Transverse colon (tissue), 4 donors: ENCODE measurements around the gene PADI4. TPM values are rescaled to one million over a fixed set of nuclear protein-coding genes. Genes with fewer than 3 reads are reported as not detected.

Experiments used
- DNase-seq: peaks from one replicate; pipeline ENCODE4 v3.0.0-alpha.2; 2019
- H3K27ac ChIP-seq, 4 donors: fragments of 200-600 bp; sonication (generic); 2 replicates each; pipeline ENCODE4 v1.5.1; 2016 to 2018; ENCODE audit warnings: inconsistent platforms in 4 of 4
- H3K27me3 ChIP-seq: fragments of 200-600 bp; sonication (generic); 2 replicates; pipeline ENCODE4 v1.5.1; 2017; ENCODE audit warnings: inconsistent platforms
- H3K36me3 ChIP-seq, 4 donors: fragments of 200-600 bp; sonication (generic); 2 replicates each; pipeline ENCODE4 v1.5.1; 2017 to 2019; ENCODE audit warnings: inconsistent platforms in 4 of 4
- H3K4me1 ChIP-seq, 4 donors: fragments of 200-600 bp; sonication (generic); 2 replicates each; pipeline ENCODE4 v1.5.1; 2017 to 2020; ENCODE audit warnings: inconsistent platforms in 4 of 4
- H3K4me3 ChIP-seq, 4 donors: fragments of 200-600 bp; sonication (generic); 1 replicate in 1 of 4; 2 replicates in 3 of 4; pipeline versions ENCODE4 v1.5.1 to v1.6.1; 2017 to 2019; ENCODE audit warnings: inconsistent platforms in 4 of 4
- H3K9me3 ChIP-seq, 2 donors: fragments of 200-600 bp; sonication (generic); 2 replicates each; pipeline ENCODE4 v1.5.1; 2017 to 2019; ENCODE audit warnings: inconsistent platforms in 2 of 2
- EP300 ChIP-seq: sonication (generic); formaldehyde crosslinking; IDR thresholded peaks from one replicate; pipeline ENCODE4 v1.6.1; 2017; ENCODE audit warnings: antibody characterized with exemption, low read depth
- POLR2A ChIP-seq: fragments of 450-650 bp; IDR thresholded peaks from one replicate; pipeline ENCODE4 v1.6.1; 2016; ENCODE audit warnings: antibody characterized with exemption, mild to moderate bottlenecking, moderate library complexity
- POLR2AphosphoS5 ChIP-seq, 3 donors: sonication (generic); formaldehyde crosslinking; IDR thresholded peaks; one replicate each; pipeline ENCODE4 v1.6.1; 2016; ENCODE audit warnings: antibody characterized with exemption in 3 of 3
- WGBS, 2 donors: methylation state at CpG; one replicate each; pipeline ENCODE4 v1.1.5; 2018; ENCODE audit warnings: low coverage in 1 of 2; 5-methylcytosine and 5-hydroxymethylcytosine counted together
- in situ Hi-C, 4 donors: fragments of 200-750 bp; cut with MboI; loops; one replicate each; pipeline versions ENCODE4 v1.15.0 to v1.15.1; 2017; ENCODE audit warnings: low sequenced_read_pairs in 3 of 4, low pct_ligation_motif_present in 1 of 4, low pct_unique_long_range_greater_than_20kb in 1 of 4
- intact Hi-C: fragments of 100-400 bp; cut with DNase I; formaldehyde crosslinking; loops from one replicate; pipeline ENCODE4 v1.15.1; 2023; ENCODE audit warnings: low total_unique reads
- small RNA-seq, 4 donors: library from RNA; depleted of rRNA; stranded (forward); fragments of <200 nt; gene quantifications; one replicate each; pipeline ENCODE3, GENCODE V24; 2016
- total RNA-seq, 4 donors: library from RNA; depleted of rRNA; stranded (reverse); fragments of >200 nt; gene quantifications; one replicate each; pipeline ENCODE4 v1.1.0, GENCODE V29; 2016
- TF ChIP-seq, protein P1 (sequence below), 5 experiments: fragments of 200-600 bp in 3 of 5; fragments of 450-650 bp in 2 of 5; sonication (generic) in 3 of 5; IDR thresholded peaks; 1 replicate in 2 of 5; 2 replicates in 3 of 5; pipeline ENCODE4 v1.5.1; 2016 to 2017; ENCODE audit warnings: antibody characterized with exemption in 5 of 5, inconsistent platforms in 3 of 5, mild to moderate bottlenecking in 2 of 5, moderate library complexity in 1 of 5

The PADI4 gene
- total RNA-seq, 4 donors from 2014 or later: not detected

DNA sequence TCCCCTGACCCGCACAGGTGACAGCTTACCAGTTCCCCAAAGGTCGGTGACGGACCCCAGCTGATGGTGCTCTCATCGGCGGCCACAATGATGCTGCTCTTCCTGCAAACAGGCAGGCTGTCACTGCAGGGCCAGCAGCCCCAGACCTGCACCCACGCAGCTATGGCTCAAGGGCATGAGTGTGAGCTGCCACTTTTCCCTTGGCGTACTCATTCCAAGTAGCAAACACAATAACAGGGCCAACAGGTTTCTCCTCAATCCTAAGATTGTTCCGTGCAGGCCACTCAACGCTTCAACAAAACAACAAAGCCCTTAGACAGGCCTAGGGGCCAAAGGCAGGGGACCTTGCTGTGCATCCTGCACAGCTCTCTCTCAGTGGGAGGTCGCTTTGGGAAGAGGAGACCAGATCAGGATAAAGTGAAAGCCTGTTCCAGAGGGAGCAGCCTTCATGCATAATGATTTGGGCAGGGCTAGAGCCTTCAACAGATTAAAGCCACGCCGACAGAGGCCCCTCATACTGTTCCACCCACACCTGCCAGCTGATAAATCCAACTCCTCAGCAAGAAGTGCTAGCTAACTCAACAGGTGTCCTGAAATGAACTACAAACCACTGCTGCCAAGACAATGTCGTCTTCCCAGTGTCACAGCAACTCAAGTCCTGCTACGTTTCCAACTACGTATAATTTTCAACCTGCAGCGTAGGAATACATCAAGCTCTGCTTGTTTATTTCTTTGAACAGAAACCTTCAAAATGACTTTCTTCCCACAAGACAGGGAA lies 104.3 kb downstream of the PADI4 start:
- Histone ChIP-seq H3K36me3 (peaks cover 0 to 68% (median 31%) of the 10 kb centered on the region in 4 donors), H3K27ac (no peak overlapping the region), H3K27me3 (no peaks in the 10 kb centered on the region), H3K4me1 (no peaks in the 10 kb centered on the region), H3K9me3 (no peaks in the 10 kb centered on the region), H3K4me3 (no peak overlapping the region)
- intact Hi-C loops: no loop called here
- WGBS, 2 donors: 87 to 89% methylated on average over 4 to 16 of the region's 16 CpGs
- in situ Hi-C loops: no loop called here
- TF ChIP-seq POLR2AphosphoS5 (IDR thresholded peaks at IDR 0.05): no peak
- no peak for TF ChIP-seq POLR2A
- TF ChIP-seq, protein P1, sequence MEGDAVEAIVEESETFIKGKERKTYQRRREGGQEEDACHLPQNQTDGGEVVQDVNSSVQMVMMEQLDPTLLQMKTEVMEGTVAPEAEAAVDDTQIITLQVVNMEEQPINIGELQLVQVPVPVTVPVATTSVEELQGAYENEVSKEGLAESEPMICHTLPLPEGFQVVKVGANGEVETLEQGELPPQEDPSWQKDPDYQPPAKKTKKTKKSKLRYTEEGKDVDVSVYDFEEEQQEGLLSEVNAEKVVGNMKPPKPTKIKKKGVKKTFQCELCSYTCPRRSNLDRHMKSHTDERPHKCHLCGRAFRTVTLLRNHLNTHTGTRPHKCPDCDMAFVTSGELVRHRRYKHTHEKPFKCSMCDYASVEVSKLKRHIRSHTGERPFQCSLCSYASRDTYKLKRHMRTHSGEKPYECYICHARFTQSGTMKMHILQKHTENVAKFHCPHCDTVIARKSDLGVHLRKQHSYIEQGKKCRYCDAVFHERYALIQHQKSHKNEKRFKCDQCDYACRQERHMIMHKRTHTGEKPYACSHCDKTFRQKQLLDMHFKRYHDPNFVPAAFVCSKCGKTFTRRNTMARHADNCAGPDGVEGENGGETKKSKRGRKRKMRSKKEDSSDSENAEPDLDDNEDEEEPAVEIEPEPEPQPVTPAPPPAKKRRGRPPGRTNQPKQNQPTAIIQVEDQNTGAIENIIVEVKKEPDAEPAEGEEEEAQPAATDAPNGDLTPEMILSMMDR (IDR thresholded peaks at IDR 0.05): no peak
- no peak for TF ChIP-seq EP300
- DNase-seq: no peak

Small RNA genes lying within 50 kb of the gene (small RNA-seq; reads per million reads assigned to genes)
- 0 reads per million in 4 donors for gene MIR3972

Other genes with a start within 250 kb of the PADI4 start
- gene PADI2, start 188.7 kb upstream of the PADI4 start, total RNA-seq: 100 to 1,000 TPM; 143 to 285 (median 238) TPM
- under 1 TPM in 1 of 4 donors, not detected in 3; 0.14 TPM for gene PADI1, start 103.1 kb upstream of the PADI4 start, total RNA-seq
- not detected for gene PADI3, start 59.1 kb upstream of the PADI4 start, total RNA-seq
- gene PADI6, start 64.0 kb downstream of the PADI4 start, total RNA-seq: not detected
- gene RCC2, start 131.5 kb downstream of the PADI4 start, total RNA-seq: 10 to 100 TPM; 22.0 to 82.2 (median 25.3) TPM
- 100 to 1,000 TPM; 115 to 326 (median 199) TPM for gene ARHGEF10L, start 231.5 kb downstream of the PADI4 start, total RNA-seq